Activated CD8-positive, alpha-beta memory T cell treated with anti-CD3 and anti-CD28 coated beads for 48 hours (primary cell): ENCODE results near the gene SMOC1.
A peak's percentile ranks its signal among the peaks of the same experiment; 100 is the strongest.

Experiments used
- DNase-seq, 3 experiments: peaks; one replicate each; pipeline ENCODE4 v3.0.0-alpha.2; 2020; ENCODE audit warnings: low read depth in 2 of 3, low spot score in 2 of 3

SMOC1 gene, protein sequence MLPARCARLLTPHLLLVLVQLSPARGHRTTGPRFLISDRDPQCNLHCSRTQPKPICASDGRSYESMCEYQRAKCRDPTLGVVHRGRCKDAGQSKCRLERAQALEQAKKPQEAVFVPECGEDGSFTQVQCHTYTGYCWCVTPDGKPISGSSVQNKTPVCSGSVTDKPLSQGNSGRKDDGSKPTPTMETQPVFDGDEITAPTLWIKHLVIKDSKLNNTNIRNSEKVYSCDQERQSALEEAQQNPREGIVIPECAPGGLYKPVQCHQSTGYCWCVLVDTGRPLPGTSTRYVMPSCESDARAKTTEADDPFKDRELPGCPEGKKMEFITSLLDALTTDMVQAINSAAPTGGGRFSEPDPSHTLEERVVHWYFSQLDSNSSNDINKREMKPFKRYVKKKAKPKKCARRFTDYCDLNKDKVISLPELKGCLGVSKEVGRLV

DNA sequence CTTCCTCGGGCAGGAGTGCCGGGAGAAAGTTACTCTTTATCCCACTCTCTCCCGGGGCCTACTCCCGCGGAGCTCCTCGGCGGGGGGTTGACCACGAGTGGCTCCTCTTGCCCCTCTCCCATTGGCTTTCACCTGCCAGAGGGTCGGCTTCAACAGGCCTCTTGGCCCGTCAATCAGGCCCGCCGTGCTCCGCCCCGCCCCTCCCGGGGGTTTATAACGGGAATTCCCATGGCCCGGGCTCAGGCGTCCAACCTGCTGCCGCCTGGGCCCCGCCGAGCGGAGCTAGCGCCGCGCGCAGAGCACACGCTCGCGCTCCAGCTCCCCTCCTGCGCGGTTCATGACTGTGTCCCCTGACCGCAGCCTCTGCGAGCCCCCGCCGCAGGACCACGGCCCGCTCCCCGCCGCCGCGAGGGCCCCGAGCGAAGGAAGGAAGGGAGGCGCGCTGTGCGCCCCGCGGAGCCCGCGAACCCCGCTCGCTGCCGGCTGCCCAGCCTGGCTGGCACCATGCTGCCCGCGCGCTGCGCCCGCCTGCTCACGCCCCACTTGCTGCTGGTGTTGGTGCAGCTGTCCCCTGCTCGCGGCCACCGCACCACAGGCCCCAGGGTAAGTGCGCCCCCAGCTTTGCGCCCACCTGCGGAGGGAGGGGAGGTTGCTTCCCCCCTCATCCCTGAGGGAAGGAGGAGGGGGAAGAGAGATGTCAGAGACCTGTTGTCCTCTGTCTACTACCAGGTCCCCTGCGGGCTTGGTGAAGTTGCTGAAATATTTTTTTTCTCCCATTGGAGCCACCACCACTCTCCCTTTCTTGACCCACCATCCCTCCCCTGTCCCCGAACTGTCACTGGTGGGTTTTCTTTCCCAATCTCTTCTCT is at the start of gene SMOC1:
TSS of gene SMOC1 (plus strand) at position 242 of the 869 bp plus-strand sequence. CDS start at position 505, 263 bp downstream.
- DNase-seq, result peak in 1 of 3 experiments; percentile 15

DNA sequence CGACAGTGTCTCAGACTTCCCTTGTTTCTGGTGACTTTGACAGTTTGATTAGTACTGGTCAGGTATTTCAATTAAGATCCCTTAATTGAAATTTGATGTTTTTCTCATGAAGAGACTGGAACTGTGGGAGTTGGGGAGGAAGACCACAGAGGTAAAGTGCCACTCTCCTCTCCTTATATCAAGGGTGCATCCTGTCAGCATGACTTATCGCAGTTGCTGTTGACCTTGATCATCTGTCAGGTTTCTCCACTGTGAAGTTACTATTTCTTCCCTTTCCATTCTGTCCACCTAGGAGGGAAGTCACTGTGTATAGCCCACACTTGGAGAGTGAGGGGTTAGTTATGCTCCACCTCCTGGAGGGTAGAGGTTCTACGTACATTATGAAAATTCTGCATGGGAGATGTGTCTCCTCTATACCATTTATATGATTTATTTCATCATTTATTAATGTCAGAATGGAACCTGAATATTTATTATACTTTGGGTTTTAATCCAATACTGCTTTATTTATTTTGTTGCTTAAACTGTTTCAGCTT is 40.3 kb upstream of the SMOC1 start:
- no peak for DNase-seq

DNA sequence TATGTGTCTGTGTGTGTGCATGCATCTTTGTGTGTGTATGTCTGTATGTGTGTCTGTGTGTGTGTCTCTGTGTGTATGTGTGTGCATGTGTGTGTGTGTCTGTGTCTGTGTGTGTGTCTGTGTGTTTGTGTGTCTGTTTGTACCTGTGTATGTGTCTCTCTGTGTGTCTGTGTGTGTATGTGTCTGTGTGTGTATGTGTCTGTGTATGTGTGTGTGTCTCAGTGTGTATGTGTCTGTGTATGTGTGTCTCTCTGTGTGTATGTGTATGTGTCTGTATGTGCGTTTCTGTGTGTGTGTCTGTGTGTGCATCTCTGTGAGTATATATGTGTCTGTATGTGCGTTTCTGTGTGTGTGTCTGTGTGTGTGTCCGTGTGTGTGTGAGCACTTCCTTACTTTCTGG is 39.6 kb upstream of the SMOC1 start:
- no peak for DNase-seq

DNA sequence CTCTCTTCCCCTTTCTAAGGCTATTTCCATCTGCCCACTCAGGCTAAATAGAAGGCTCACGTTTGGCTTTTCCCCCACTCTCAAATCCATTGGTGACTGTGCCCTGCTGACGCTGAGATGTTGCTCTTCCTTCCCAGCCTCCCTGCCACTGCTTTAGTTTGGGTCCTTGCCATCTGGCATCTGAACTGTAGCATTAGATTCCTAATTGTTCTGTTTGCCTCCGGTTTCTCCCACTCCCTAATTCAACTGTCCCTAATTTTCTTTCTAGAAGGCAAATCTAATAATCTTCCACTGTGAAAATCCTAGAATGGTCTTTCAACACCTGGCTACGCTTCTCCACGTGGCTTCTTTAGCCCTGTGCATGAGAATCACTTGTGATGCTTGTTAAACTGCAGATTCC is 37.6 kb upstream of the SMOC1 start:
- DNase-seq, result no peak

DNA sequence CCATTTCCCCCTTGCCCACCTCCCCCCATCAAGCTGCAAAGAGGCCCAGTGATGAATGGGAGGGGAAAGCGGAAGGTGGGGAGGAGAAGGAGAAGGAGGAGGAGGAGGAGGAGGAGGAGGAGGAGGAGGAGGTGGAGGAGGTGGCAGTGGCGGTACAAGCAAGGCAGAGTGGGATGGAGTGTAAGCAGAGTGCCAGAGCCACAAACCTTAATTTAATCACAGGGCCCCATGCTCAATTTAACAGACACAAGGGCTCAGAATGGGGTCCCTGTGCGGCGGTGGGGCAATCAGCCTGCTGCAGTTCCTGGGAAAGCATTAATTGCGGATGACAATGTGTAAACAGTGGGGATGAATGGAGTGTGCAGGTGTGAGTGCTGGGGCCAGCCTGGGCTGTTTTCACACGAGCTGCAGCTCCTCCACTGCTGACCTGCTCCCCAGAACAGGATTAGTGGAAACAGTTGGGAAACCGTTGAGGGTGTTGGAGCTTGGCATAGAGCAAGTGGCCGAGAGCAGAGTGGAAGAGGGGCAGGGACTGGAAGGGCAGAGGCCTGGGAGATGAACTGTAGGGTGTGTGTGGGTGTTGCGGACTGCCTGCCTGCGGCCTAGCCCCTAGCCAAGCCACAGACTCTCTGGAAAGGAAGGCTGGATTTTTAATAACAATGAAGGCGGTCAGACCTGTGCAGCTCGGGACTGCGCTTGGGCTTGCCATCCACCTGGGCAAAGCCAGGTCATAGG is 36.4 kb upstream of the SMOC1 start:
- DNase-seq, result no peak

DNA sequence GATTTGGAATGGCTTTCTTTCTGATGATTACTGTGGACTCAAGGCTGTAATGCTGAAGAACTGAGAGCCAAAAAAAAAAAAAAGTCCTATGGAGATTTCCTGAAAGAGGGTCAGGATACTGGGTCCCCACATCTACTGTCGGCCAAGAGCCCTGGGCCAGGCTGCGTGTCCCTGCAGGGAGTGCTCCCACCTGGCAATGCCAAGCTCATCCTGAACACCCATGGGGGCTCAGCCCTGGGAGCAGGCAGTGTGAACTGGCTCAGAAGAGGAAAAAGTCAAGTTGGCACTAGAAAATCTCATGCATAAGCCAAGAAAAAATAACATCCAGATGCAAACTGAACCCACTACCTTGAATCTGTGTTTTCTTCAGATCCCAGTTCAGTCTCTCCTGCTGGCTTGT is 35.0 kb upstream of the SMOC1 start:
- no peak for DNase-seq

DNA sequence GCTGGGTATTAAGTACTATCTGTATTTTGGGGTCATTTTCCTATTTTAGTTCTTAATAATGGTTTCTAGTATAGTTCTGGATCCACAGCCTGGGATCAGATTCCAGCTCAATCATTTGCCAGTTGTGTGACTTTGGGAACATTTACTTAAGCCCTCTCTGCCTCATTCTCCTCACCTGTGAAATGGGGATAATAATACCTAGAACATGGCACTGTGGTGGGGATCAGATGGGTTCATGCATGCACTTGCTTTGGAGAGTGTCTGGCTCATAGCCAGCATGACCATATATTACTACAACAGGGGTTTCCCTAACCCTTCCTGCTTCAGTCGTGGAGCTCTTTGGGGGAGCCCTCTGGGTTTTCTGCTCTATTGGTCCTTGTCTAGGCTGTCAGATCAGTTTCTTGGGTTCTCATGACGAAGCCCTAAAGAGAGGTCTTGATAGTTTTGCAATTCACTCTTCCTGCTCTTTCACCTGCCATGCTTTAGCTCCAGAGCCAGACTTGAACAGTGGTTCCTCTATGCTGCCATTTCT is 34.1 kb upstream of the SMOC1 start:
- no peak for DNase-seq

DNA sequence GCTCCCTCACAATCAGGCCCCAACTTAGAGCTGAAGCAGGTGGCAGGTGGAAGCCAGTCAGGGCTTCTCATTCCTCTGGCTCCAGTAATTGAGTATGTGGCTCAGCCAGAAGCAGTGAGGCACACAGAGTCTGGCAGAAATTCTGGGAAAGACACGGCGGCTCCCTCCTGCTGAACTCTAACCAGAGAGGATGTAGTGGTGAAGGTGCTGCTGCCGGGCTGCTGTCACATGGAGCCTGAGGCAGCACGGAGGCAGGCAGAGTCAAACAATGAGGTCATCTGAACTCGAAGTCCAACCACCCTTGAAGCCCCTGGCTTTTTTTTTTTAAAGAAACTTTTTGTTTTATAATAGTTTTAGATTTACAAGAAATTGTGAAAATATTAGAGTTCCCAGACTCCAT is 33.4 kb upstream of the SMOC1 start:
- no peak for DNase-seq

DNA sequence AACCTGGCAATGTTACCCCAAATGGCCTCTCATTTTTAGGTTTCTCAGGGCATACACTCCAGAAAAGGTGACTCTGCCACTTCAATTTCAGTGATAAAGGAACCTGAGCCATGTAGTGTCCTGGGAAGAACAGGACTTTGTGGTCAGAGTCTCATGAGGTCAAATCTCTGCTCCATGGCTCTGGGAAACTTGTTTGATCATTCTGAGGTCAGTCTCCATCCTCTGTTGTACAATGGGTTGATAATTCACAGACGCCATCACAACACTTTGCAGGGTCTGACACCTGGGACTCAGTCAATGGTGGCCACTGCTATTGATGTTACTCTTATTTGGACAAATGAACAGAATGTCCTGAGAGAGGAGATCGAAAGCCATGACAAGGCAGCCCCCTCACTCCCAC is 31.1 kb upstream of the SMOC1 start:
- DNase-seq, result no peak

DNA sequence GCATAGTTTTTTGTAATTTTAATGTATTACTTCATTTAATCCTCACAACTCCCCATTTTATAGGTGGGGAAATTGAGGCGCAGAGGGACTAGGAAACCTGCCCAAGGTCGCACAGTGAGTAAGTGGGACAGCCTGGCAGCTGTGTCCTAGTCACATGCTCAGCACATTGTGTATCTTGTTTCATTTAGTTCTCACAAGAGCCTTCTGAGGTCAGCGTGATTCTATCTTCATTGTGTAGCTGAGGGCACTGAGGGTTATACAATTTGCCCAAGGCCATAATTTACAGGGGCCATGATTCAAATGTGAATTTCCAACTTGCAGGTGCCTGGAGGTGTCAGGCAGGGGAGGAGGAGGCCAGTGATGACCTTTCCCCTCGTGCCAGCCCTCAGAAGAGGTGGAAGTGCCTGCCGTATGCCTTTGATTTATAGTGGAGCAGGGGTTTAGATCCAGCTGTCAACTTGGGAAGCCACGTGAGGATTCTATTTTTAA is 30.3 kb upstream of the SMOC1 start:
- no peak for DNase-seq

DNA sequence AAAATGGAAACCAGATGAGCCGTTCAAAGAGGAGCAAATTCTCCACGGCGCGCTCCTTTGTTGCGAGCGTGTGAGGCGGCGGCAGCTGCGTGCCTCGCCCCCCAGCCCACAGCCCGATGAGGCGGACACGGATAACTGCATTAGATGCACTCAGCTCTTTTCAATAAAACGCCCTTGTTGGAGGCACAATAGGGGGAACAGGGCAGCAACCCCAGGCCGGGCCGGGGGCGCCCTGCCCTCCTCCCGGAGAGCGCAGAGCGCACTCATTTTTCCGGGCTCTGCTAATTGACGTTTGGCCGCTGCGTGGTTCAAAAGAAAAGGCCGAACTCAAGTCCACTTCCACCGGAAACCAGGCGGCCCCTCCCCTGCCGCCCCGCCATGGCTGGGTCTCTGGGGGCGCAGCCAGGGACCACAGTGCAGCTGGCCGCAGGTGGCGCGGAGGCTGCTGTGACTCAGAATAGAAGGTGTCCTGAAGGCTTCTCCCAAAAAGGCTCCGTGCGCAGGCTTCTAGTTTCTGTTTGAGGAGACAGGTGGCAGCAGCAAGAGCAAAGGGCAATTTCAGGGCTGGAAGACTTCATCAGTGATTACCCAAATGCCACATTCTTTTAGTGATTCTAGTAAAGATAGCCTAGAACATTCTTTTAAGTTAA is 29.0 kb upstream of the SMOC1 start:
- no peak for DNase-seq

DNA sequence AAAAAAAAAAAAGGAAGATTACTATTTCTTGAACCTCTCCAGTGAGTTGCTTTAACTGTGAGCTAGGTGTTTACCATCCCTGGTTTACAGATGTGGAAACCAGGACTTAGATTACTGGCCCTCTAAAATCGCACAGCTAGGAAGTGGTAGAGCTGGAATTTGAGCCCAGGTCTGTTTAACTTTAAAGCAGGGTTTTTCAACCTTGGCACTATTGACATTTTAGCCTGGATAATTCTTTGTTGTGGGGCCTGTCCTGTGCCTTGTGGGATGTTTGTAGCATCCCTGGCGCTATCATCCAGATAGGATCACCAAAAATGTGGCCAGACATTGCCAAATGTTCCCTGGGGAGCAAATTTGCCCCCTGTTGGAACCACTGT is 28.5 kb upstream of the SMOC1 start:
- no peak for DNase-seq

DNA sequence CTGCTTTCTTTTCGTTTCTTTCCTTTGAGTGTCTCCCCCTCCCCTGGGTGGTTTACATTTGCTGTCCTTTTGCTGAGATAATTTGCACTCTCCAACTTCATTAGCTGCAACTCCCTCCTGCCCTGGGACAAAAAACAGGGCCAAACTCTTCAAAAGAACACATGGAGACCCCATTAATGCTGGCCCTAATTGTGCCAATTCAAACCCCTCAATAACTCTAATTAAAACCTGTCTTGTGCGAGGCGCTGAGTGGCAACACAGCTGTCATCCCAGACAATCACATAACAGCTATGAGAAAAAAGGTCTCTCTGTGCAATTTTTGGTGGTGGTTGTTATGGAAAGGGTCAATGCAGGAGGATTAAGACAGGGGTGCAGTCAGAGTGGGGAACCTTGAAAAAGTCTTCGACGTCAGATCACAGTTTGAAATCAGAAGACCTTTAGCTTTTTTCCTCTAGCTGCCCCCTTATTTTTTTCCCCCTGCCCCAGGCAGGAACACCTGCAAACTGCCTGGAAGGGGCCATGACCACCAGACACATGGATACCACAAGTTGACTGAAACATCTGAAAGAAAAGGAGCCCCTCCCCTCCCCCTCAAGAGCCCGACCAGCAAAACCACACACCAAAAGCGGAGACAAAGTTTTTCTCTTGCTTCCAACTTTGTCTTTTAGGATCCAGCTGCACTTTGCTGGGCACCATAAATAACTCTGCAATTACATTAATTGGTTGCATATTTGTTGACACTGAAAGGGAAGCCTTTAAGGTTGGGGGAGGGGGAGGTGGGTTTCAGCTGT is 26.5 kb upstream of the SMOC1 start:
- no peak for DNase-seq

DNA sequence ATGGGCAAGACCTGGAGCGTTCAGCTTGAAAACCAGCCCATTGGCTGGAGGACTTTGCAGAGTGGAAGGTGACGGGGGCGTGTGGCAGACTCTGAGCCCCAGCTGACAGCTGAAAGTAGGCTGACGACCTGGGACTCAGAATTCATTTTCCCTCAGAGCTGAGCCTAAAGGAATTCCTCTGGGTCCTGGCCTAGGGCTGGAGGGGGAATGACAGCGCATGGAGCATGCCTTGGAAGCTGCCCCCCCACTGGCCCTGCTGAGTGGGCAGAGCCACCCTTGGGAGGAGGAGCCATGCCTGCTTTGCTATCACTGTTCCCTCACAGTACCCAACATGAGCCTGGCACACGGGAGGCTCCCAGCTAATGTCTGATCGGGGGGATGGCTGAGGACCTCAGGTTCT is 25.4 kb upstream of the SMOC1 start:
- no peak for DNase-seq

DNA sequence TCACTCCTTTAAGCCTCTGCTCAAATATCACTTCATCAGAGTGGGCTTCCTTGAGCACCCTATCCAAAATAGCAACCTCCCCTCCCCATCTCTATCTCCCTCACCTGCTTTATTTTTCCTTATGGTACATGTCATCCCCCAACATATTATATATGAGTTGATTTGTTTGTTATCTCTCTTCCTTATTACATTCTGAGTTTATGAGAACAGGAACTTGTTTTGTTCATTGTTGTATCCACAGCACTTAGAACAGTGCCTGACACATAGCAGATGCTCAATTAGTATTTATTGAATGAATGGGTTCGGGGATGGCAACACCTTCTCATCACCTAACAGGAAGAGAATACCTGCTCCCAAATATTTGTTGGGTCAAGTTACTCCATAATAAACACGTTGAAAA is 24.6 kb upstream of the SMOC1 start:
- DNase-seq, result no peak

DNA sequence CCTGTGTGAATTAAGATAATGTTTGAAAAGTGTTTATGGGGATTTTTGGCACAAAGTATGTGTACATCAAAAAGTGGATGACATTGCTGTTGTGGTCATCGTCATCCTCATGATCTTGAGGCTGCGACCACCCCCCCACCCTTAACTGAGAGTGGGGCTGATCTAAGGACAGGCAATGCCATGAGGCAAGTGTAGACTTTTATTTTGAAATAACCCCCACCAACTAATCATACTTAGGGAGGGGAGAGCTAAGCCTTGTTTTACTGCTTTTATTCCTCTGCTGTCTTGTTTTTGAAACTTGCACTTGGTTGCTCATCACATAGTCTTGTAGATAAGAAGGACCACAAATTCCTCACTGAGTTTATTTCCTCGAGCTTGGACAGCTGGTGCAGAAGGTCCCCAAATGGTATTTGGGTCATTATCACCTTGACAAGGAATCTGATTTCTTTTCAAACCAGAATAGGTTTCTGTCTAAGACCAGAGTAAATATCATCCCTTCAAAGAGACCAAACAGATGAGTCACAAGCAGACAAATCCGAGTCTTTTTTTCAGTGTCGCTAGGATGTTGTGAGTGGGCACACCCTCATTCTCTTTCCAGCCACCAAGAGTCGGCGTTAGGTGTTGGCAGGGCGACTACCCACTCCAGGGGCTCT is 23.9 kb upstream of the SMOC1 start:
- DNase-seq, result no peak

DNA sequence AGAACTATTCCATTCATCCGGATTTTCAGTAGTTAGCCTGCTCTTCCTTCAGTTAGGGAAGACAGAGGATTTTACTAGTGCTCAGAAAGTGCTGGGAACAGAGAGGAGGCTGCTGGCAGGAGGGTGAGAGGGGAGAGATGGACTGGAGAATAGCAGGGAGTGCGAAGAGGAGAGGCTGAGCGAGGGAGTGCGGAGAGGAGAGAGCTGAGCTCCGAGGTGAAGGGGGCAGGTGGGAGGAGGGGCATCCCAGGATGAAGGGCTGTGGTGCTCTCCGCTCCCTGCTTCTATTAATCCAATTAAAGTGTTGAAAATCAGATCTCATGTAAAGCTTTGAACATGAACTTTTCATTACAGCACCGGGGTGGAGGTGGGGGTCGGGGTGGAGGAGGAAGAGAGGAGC is 20.4 kb upstream of the SMOC1 start:
- DNase-seq, result no peak

DNA sequence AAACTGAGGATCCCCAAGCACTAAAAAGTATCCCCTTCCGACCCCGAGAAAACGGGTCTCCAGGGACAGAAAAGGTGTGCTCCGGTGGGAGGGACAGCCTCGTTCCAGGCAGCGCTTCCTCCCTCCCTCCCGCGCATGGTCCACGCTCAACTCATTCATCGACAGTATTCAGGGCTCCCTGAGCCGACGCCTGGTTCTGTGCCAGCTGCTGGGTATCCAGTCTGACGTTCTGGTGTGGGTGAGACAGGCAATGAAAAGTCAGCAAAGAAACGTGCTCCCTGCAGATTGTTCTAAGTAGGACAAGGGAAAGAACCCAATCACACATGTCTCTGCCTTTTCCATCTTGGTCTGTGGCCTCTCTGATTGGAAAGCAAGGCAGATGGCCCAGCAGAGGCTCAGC is 19.6 kb upstream of the SMOC1 start:
- DNase-seq, result no peak

DNA sequence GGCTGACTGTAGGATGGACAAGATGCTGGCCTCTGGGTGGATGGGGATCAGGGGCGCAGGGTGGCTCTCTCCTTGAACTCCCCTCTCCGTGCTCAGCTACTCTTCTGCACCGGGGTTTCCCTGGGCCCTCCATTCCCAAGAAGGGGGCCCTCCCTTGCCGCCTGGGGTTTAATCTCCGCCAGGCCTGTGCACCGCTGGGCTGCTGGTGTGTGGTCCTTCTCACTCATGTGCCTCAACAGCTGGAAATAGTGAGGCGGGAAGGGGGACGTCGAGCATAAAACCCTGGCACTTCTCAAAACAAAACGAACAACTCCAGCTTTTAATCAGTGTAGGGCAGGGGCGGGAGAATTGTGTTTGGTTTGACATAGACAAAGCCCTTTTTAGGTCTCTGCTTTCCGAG is 19.0 kb upstream of the SMOC1 start:
- DNase-seq, result no peak
